Nephron progenitor cell (in vitro differentiated cells): ENCODE measurements around the gene SH3TC2.

Source experiments
- DNase-seq: peaks from one replicate; pipeline ENCODE4 v3.0.0; 2021
- H3K27ac Mint-ChIP-seq: 2 replicates; pipeline ENCODE4 v1.8.0; 2021; ENCODE audit warnings: mild to moderate bottlenecking, moderate library complexity, mixed read lengths
- H3K27me3 Mint-ChIP-seq: 2 replicates; pipeline ENCODE4 v1.8.0; 2021; ENCODE audit warnings: mild to moderate bottlenecking, low read depth, mixed read lengths; ENCODE audit not compliant: poor library complexity
- H3K36me3 Mint-ChIP-seq: 2 replicates; pipeline ENCODE4 v1.8.0; 2021; ENCODE audit warnings: low read depth, mixed read lengths
- H3K4me1 Mint-ChIP-seq: 2 replicates; pipeline ENCODE4 v1.8.0; 2021; ENCODE audit warnings: mixed read lengths
- H3K4me3 Mint-ChIP-seq: 2 replicates; pipeline ENCODE4 v1.8.0; 2021; ENCODE audit warnings: mild to moderate bottlenecking, moderate library complexity, mixed read lengths
- H3K9me3 Mint-ChIP-seq: 2 replicates; pipeline ENCODE4 v1.8.0; 2021; ENCODE audit warnings: mild to moderate bottlenecking, moderate library complexity, mixed read lengths
- CTCF ChIP-seq: fragments of 200-600 bp; sonication (generic); IDR thresholded peaks from 2 replicates; pipeline ENCODE4 v1.5.0; 2021; ENCODE audit warnings: antibody characterized with exemption

Gene SH3TC2

GRCh38 chr5:149093625-149094024, 30.8 kb upstream of the SH3TC2 start:
- H3K36me3 Mint-ChIP-seq: no peaks in the 10 kb centered on the region
- TF ChIP-seq CTCF: no peak
- H3K27ac Mint-ChIP-seq: no peak overlapping the region
- H3K4me3 Mint-ChIP-seq: no peak overlapping the region
- H3K9me3 Mint-ChIP-seq: peaks cover 34% of the 10 kb centered on the region
- DNase-seq: no peak
- no peaks in the 10 kb centered on the region for H3K4me1 Mint-ChIP-seq
- H3K27me3 Mint-ChIP-seq: peaks cover 4% of the 10 kb centered on the region

DNA sequence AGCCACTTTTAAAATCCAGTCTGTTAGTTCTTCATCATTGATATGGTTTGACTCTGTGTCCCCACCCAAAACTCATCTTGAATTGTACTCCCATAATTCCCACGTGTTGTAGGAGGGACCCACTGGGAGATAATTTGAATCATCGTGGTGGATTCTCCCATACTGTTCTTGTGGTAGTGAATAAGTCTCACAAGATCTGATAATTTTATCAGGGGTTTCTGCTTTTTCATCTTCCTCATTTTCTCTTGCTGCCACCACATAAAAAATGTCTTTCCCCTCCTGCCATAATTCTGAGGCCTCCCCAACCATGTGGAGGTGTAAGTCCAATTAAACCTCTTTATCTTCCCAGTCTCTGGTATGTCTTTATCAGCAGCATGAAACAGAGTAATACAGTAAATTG, 26.9 kb upstream of the SH3TC2 start:
- no peak overlapping the region for H3K4me3 Mint-ChIP-seq
- no peak for DNase-seq
- no peaks in the 10 kb centered on the region for H3K36me3 Mint-ChIP-seq
- H3K9me3 Mint-ChIP-seq: peaks cover 6% of the 10 kb centered on the region
- no peak overlapping the region for H3K27ac Mint-ChIP-seq
- H3K27me3 Mint-ChIP-seq: peaks cover 4% of the 10 kb centered on the region
- TF ChIP-seq CTCF: no peak
- H3K4me1 Mint-ChIP-seq: no peaks in the 10 kb centered on the region

DNA sequence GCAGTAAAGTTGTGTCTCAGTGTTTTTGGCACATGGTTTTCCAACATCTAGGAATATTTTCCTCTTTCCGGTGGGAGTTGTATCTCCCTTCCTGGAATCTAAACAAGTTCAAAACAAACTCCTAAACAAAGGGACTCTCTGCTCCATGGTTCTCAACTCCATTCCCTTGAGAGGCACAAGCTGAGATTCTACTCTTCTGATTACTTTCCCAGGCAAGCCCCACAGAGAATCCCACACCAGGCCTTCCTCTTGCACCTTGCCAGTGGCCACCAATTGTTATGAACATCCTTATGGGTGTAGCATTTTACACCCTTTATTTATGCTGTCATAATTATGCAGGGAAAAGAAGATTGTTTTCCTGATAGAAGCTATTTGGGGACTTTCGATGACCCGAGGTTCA, 25.8 kb upstream of the SH3TC2 start:
- peaks cover 4% of the 10 kb centered on the region for H3K27me3 Mint-ChIP-seq
- H3K9me3 Mint-ChIP-seq: peaks cover 6% of the 10 kb centered on the region
- DNase-seq: no peak
- no peak overlapping the region for H3K27ac Mint-ChIP-seq
- H3K4me1 Mint-ChIP-seq: no peaks in the 10 kb centered on the region
- no peak overlapping the region for H3K4me3 Mint-ChIP-seq
- H3K36me3 Mint-ChIP-seq: no peaks in the 10 kb centered on the region
- TF ChIP-seq CTCF: no peak

- no peaks in the 10 kb centered on the region for H3K4me1 Mint-ChIP-seq
- H3K36me3 Mint-ChIP-seq: no peaks in the 10 kb centered on the region
- no peaks in the 10 kb centered on the region for H3K9me3 Mint-ChIP-seq
- no peak overlapping the region for H3K27ac Mint-ChIP-seq
- H3K4me3 Mint-ChIP-seq: no peak overlapping the region
- no peak for DNase-seq
- peaks cover 15% of the 10 kb centered on the region for H3K27me3 Mint-ChIP-seq
- no peak for TF ChIP-seq CTCF
These were observed 21.0 kb upstream of the SH3TC2 start for GRCh38 chr5:149083846-149084245.

DNA sequence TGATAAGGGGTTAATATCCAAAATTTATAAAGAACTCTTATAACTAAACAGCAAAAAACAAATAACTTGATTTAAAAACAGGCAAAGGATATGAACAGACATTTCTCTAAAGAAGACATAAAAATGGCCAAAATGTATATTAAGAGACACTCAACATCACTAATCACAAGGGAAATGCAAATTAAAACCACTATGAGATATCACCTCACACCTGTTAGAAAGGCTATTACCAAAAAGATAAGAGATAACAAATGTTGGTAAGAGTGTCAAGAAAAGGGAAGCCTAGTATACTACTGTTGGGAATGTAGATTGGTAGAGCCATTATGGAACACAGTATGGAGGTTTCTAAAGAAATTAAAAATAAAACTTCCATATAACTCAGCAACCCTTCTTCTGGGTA, 19.4 kb upstream of the SH3TC2 start:
- H3K9me3 Mint-ChIP-seq: peaks cover 6% of the 10 kb centered on the region
- no peak overlapping the region for H3K27ac Mint-ChIP-seq
- no peak overlapping the region for H3K4me3 Mint-ChIP-seq
- H3K4me1 Mint-ChIP-seq: no peaks in the 10 kb centered on the region
- H3K36me3 Mint-ChIP-seq: no peaks in the 10 kb centered on the region
- no peak for TF ChIP-seq CTCF
- no peak for DNase-seq
- peaks cover 15% of the 10 kb centered on the region for H3K27me3 Mint-ChIP-seq

GRCh38 chr5:149080294-149080693, 17.4 kb upstream of the SH3TC2 start:
- no peaks in the 10 kb centered on the region for H3K4me1 Mint-ChIP-seq
- peaks cover 12% of the 10 kb centered on the region for H3K9me3 Mint-ChIP-seq
- DNase-seq: no peak
- H3K4me3 Mint-ChIP-seq: no peak overlapping the region
- no peak for TF ChIP-seq CTCF
- H3K27me3 Mint-ChIP-seq: peaks cover 15% of the 10 kb centered on the region
- H3K27ac Mint-ChIP-seq: no peak overlapping the region
- H3K36me3 Mint-ChIP-seq: no peaks in the 10 kb centered on the region
